PC-9 (cell line): ENCODE results near the gene GSC2.

ENCODE experiments used
- CTCF ChIP-seq: fragments of 200-600 bp; sonication (generic); conservative IDR thresholded peaks from 2 replicates; pipeline ENCODE4 v1.6.1; 2017; ENCODE audit warnings: mixed run types, antibody characterized with exemption, mild to moderate bottlenecking, moderate library complexity
- EZH2 ChIP-seq: fragments of 200-600 bp; sonication (generic); IDR thresholded peaks from 2 replicates; pipeline ENCODE4 v1.8.0; 2017; ENCODE audit warnings: antibody characterized with exemption, low read depth

- no peak for TF ChIP-seq CTCF
- no peak for TF ChIP-seq EZH2
Measured at GRCh38 chr22:19148417-19149046, 1.6 kb downstream of the GSC2 start.
